GM19463 (cell line): ENCODE measurements around the gene GPR31.
"Not testable (repeated sequence)": the region's sequence is repeated elsewhere in the genome, so short reads cannot be mapped to it uniquely, and the experiment has no call there.

Source experiments
- ATAC-seq: cut with Tn5 transposase; IDR thresholded peaks from one replicate; pipeline ENCODE4 v1.9.1; 2021; ENCODE audit warnings: mild to moderate bottlenecking, moderate library complexity; ENCODE audit not compliant: unreplicated experiment

GPR31 gene, protein sequence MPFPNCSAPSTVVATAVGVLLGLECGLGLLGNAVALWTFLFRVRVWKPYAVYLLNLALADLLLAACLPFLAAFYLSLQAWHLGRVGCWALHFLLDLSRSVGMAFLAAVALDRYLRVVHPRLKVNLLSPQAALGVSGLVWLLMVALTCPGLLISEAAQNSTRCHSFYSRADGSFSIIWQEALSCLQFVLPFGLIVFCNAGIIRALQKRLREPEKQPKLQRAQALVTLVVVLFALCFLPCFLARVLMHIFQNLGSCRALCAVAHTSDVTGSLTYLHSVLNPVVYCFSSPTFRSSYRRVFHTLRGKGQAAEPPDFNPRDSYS

DNA sequence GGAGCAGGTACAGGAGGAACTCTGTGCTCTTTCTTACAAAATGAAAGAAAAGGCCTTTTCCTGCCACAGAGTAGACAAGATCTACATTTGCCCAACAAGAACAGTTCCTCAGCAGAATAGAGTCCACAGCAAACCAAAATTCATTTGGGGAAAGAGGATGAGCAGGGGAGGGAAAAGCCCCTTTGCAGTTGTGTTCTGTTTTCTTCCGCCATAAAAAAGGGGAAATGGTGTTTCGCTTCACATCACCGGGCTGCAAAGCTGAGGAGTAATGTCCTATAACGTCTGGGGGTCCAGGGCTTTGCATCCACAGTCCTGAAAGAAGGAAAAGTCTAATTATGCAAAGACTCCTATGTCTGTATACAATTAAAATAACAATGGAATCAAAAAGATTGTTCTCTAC is at the start of gene GPR31:
Gene GPR31, minus strand, starts transcription at position 118 of the 400 bp plus-strand sequence. CDS start 149 bp downstream, outside the sequence.
- ATAC-seq, result no peak

DNA sequence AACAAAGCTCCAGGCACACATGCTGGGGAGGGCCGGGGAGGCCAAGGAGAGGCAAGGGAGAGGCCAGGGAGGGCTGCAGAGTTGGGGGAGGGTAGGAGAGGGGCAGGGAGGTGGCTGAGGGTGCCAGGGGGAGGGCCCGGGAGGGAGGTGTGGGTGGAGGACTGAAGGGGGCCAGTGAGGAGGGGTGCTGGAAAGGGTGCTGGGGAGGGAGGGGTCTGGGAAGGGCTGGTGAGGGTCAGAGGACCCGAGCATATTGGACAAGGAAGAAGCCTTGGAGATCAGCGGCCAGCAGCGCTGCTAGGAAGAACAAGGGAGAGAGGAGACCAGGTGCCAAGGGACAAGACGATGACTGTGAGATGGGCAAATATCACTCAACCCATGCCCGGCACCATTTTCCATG is 49.7 kb upstream of the GPR31 start:
- no peak for ATAC-seq

DNA sequence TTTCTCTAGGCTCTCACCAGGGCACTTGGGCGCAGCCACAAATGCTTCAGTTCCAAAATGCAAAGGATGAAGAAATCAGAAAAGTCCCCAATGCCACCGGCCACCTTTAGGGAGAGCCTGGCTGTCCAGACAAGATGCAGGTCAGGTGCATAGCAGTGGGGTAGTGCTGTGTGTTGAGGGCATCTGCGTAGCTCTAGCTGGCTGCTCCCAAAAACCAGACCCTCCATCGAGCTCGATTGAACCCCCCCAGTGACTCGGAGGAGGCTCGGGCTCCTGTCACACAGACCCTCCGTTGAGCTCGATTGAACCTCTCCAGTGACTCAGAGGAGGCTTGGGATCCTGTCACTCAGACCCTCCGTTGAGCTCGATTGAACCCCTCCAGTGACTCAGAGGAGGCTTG is 47.5 kb upstream of the GPR31 start:
- not testable (repeated sequence) for ATAC-seq

DNA sequence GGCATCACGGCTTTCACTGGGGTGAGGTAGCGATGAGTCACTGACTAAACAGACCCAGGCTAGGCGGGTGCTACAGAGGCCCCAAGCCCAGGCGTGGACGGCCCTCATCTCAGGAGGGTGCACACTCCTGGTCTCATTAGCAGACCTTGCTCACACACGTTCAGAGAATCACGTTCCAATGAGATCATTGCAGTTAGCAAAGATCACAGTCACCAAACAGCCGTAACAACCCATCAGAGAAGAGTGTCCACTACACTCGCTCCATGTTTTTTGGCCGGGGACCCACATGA is 46.2 kb upstream of the GPR31 start:
- ATAC-seq, result not testable (repeated sequence)

DNA sequence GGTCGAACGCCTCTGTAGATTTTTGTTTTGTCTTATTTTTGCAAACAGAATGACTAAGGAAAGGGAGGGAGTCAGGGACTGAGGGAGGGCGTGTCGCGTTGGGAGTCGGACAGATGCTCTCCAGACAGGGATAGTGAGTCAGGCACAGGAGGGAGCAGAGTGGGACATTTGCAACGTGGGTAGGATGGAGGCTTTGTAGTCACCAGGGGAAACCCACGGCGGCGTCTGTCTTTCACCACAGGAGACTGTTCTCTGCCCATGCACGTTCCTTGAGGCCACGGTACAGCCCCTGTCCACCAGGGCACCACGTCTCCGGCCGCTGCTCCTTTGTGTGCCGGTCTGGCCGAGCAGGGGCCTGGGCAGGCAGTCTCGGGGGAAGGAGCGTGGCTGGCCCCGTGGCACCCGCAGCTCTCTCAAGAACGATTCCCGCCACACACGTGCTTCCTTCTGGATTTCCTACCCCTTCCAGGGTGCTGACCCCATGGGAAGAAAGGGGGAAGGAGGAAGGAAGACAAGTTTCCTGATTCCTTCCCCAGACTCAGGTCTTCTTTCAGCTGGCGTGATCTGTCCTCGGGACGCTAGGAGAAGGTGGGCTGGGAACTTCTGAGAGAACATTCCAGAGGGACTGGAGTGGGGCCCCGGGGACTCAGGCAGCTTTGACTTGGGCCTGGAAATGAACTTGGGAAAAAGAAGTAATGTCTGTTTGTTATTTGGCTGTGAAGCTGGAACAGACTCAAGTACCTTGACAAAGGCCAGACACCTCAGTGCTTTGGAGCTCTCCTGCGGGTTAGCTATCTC is 45.7 kb upstream of the GPR31 start:
- not testable (repeated sequence) for ATAC-seq

DNA sequence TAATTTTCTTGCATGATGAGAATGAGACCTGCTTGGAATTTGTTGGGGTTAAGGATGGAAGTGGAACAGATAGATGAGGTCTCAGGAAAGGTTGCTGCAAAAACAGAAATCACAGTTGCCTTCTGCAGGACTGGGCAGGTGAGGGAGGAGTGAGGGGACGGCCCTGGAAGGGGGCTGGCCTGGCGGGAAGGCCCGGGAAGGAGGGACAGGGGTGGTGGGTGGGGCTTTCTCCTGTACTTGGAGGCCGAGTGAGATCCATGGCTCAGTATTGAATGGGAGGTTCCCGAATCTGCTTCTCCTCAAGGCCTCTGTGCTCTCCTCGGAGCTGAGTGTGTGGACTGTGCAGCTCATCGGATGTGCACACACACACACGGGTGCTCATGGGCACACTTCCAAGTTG is 44.8 kb upstream of the GPR31 start:
- ATAC-seq, result not testable (repeated sequence)

DNA sequence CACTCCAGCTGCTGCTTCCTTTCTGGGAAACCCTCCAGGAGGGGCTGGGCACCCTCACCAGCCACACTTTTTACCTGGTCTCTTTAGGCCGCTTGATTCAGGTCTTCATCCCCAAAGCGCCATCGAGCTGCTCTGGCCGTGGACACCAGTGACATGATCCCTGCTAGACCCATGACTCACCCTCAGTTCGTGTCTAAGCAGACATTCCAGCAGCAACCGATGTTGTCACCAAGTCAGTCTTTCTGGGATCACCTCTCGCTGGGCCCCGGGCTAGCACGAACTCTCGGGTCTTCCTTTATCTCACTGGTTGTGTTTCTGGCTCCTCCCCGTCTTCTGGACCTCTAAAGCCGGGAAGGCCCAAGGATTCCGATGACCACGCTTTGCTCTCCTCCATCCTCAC is 43.0 kb upstream of the GPR31 start:
- ATAC-seq, result no peak

DNA sequence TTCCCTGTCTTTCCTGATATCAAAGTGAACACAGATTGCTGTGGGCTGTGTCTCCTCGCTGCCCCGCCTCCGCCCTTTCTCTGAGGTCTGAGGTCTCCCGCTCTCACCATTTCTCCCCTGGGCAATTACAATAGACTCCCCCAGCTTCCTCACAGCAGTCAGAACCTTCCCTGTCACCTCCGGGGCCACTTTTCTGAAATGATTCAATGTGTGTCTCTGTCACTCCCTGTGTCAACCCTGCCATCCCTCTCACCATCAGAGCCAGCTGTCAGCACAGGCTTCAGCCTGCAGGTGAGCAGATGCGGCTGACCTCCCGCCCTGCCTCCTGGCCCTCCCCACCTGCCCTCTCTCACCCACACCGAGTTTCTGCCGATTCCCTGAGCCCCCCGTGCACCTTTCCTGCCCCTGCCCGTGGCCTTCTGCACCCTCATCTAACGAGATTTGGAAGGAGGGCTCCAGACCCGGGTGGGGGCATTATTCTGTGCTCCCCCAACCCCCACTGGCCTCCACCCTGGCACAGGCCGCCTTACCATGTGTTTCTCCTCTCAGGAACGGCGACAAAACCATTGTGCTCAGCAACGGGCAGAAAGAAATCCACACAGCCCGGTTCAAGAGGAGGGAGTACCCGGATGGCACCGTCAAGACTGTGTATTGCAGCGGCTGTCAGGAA is 38.3 kb upstream of the GPR31 start:
- not testable (repeated sequence) for ATAC-seq

DNA sequence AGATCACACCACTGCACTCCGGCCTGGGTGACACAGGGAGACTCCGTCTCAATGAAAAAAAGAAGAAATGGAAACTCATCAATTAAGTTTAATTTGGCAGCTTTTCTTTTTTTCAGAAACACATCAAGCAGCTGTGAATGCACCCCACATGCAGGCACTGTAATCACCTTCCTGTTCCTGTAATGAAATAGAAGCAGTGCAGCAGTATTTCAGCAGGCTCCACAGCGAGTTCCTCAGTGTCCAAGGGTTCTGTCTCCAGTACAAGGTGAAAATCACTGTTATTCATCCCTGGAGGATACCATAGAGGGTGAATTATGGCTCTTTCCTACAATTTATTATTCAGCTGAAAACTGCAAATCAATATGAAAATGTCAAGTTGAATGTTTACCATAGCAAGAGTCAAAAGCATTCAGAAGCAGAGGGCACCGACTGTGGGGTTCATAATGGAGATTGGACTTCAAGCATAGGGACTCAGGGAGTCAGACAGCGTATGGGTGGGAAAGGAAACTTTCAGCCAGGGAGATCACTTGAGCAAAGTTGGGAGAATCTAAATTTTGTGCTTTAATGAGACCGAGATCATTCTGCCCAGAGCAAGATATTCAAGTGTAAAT is 35.8 kb upstream of the GPR31 start:
- not testable (repeated sequence) for ATAC-seq

DNA sequence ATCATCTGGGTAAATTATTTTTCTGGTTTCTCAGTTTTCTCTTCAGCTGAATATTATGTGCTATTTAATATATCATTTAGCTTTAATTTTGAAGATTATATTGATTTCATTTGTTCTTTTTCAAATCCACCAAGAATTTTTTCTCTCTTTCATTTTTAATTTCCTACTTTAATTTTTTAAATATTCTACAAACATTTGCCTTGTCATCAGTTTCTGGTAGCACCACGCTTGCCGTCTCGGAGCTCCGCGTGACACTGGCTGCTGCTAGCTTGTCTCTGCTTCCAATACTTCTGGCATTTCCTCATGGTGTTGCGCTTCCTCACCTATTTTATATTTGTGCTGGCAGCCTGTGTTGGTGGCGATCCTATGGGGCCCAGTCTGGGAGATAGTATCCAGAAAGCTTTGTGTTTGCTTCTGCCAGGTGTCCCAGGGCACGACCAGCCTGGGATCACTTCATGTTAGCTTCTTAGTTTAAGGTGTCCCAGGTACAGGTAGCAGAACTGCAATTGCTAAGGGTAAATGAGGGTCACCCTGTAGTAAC is 33.3 kb upstream of the GPR31 start:
- ATAC-seq, result not testable (repeated sequence)

DNA sequence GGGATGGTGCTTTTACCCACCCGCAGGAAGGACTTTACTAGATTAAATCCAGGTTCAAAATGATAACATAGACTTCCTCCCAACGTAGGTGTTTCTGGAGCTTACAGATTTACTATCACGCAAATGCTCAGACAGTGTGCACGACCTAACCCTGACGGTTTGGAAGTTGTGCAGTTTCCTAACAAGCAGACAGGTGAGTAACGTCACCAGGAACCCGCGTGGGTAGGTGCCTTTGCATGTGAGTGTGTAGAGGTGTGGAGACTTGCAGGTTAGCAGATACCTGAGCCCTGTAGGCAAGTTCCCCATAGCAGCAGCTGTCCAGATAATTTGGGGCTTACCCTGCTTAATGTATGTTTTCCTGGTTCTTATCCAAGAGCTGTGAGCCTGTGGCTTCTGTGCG is 29.5 kb upstream of the GPR31 start:
- not testable (repeated sequence) for ATAC-seq

DNA sequence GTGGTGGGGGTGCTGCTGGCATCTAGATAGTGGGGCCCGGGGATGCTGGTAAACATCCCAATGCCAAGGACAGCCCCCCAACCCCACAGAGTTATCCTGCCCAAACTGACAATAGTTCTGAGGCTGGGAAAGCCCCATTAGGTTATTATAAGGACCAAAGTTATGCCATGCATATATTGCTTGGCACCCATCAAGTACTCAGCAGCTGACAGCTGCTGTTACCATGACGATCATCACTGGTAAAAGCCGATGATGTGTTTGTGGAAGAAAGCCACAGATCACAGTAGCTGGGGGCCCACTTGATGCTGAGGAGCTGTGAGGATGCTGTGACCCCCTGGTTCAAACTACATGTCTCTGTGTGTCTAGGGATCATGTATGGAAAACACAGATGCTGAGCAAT is 27.3 kb upstream of the GPR31 start:
- ATAC-seq, result not testable (repeated sequence)

DNA sequence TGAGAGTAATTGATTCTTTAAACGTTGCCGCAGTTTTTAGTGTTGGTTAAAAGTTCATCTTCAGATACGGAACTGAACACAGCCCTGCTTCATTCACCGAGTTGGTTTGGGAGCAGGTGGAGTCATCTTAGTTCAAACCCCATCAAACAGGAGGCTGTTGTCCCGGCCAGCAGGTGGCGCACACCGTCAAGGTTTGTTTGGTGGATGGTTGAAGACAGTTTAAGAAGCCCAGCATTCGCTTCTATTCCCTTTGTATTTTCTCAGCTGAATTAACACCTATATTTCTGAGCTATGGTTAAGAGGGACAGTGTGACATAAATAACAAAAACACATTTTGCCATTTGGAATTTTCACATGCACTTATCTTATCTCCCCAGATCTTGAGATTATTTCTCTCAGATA is 25.1 kb upstream of the GPR31 start:
- ATAC-seq, result peak; percentile 75

DNA sequence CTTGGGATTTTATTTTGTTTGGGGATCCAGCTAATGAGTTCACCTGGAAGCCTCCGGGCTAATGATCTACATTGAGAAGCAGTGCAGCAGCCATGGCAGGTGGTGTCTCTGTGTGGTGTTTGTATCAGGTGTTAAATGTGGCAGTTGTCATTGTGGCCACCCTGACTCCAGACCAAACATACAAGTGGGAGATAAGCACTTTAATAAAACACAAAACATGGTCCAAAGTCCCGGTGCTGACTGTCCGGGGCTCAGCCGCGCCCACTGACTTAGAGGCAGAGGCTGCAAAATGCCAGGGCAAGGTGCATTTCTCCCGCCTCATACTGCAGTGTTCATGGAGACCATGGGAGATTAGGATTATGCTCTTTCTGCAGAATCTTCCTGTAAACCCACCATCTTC is 23.6 kb upstream of the GPR31 start:
- ATAC-seq, result not testable (repeated sequence)

DNA sequence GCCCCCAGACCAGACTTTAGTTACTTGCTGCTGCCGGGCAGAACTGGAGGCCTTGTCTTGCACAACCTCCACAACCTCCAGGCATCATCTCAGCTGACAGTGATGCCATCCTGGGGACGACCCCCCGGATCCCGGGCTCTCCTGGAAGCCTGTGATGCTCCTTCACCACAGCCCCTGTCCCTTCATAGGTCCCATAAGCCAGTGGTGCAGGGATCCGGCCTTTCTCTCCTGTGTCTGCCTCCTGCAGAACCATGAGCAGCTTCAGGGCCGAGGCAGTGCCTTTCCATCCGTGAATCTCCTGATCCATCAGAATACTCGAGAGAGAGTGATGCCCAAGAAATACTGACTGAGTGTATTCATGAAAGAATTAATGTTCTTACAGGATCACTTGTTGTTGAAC is 22.3 kb upstream of the GPR31 start:
- not testable (repeated sequence) for ATAC-seq

DNA sequence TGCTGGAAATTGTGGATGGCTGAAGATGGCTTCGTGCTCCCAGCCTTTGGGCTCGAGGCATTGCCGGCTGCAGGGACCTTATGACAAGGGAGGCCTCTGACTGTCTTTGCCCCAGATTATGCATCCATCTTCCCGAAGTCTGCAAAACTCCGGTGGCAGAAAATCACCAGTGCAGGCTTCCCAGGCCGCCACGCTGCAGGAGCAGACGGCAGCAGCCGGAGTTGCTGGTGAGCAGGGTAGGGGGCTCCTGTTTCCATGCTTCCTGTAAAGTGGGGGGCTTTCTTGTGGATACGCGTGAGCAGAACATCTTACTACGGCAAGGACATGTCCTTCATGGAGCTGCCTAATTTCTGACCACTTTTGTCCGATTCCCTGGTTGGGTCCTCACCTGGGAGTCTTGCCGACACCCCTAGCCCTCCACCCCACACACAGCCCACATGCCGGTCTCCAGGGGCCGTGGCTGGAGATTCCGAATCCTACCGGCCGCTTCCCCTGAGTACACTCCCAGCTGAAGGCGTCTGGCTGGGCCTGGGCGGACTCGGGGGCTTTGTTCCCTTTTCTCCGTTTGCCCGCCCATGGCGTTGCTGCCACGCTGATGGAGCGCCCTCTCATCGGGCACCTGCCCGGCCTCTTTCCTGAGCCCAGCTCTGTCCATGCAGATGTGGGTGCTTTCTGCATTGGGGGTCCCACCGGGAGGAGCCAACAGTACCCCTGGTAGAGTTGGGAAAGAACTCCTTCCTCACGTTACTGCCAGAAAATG is 21.3 kb upstream of the GPR31 start:
- ATAC-seq, result not testable (repeated sequence)

DNA sequence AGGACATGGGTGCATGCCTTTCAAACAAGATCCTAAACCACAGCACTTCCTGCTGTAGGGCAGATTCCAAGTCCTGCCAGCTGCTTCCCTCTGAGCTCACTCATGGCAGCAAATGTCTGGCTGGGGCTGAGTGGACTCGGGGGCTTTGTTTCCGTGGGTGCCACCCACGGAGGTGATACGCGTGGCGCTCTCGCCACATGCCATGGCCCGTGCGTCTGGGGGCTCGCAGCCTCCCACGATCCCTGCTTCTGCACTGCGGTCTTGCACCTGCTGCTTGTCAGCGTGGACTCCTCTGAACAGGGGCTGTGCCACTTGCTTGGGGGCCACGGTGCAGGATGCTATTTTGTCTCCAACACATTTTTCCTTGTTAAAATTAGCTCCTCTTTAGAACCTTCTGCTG is 19.5 kb upstream of the GPR31 start:
- ATAC-seq, result not testable (repeated sequence)

DNA sequence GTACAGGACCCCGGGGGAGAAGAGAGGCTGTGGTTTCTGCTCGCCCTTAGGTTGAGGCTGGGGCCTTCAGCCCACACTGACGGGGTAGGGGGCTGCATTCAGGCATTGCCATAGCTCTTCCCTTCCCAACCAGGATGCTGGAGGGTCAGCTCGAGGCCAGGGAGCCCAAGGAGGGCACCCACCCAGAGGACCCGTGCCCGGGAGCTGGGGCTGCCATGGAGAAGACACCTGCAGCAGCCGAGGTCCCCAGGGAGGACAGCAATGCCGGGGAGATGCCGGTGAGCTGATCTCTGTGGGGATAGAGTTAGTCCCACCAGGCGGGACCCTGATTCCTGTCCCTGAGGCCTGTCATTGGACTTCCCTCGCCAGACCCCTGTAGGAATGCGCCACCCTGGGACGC is 14.2 kb upstream of the GPR31 start:
- not testable (repeated sequence) for ATAC-seq

DNA sequence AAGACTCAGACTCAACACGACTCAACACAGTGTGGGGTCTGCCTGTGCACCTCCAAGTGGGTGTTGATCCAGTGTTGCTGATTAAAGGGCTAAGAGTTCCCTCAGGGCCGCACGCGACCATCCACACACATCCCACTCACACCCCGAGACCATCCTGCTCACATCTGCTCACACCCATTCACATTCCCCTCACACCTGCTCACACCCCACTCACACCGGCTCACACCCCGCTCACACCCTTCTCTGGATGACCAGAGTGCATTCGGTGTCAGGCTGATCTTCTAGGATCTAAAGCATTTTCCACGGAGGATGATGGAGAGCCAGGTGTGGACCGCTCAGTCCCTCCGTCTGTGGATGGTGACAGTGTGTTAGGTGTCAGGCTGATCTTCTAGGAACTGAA is 13.5 kb upstream of the GPR31 start:
- not testable (repeated sequence) for ATAC-seq

DNA sequence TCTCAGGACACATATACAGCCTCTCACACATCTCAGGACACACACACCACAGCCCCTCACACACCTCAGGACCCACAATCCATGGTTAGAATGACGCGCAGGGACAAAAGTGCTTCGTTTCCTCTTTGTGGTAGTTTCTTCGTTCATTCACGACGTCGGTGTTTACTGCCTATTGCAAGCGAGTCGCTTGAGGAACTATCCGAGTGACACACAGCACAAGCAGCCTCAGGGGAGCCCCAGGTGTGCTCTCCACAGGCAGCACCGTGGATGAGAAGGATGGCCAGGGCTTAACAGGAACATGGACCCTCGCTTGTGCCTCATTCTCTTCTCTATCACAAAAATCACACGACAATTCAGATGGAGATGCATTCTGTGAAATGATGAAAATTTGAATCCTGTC is 12.1 kb upstream of the GPR31 start:
- ATAC-seq, result not testable (repeated sequence)
